ENCODE results near the gene TMEM127. TPM values are rescaled to one million over a fixed set of nuclear protein-coding genes. Genes with fewer than 3 reads are reported as not detected.

Gene TMEM127
- total RNA-seq, 1 donor from 2014 or later = 77.4 TPM

GRCh38 chr2:96267159-96267971, 1.6 kb upstream of the TMEM127 start:
- Histone ChIP-seq H3K27ac (peak overlapping the region; percentile 95), H3K4me1 (peaks cover 39% of the 10 kb centered on the region), H3K36me3 (peaks cover 56% of the 10 kb centered on the region), H3K4me3 (peak overlapping the region; percentile 97), H3K27me3 (ENCODE audit: low read depth) (no peaks in the 10 kb centered on the region), H3K9me3 (no peaks in the 10 kb centered on the region)
- ATAC-seq (no peak), DNase-seq (peak; percentile 66)
- intact Hi-C loops (cut with DNase I) = no loop called here
- TF ChIP-seq CTCF (IDR thresholded peaks at IDR 0.05) = peak; percentile 25

DNA sequence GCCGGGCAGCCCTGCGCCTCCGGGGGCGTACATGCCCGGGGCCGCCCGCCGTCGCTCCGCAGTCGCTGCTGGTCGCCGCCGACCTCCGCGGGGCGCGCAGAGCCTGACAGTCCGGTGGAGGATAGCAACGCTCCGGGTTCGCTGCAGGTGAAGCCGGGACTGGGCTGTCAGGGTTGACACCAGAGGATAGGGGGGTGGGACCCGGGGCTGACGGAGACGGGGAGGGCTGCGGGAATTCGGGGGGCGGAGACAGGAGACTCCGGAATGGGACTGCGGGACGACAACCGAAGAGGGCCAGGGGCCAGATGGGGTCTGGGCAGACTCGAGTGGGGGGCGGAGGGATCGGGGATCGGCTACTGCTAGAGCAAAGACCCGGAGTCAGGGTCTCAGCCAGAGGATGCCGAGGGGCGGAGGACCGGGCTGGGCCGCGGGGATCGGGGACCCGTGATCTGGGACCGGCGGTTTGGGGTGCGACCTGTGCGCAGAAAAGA, 403 bp downstream of the TMEM127 start:
- ATAC-seq (peak; percentile 4 to 56), DNase-seq (peak; percentile 69)
- TF ChIP-seq CTCF (IDR thresholded peaks at IDR 0.05) = no peak
- H3K4me1 ChIP-seq = peaks cover 58% of the 10 kb centered on the region
- H3K9me3 ChIP-seq = no peaks in the 10 kb centered on the region
- intact Hi-C loops (cut with DNase I) = no loop called here
- peaks cover 48% of the 10 kb centered on the region for H3K36me3 ChIP-seq
- peak overlapping the region; percentile 97 for H3K4me3 ChIP-seq
- H3K27me3 ChIP-seq (ENCODE audit: low read depth) = no peaks in the 10 kb centered on the region
- H3K27ac ChIP-seq = peak overlapping the region; percentile 95

DNA sequence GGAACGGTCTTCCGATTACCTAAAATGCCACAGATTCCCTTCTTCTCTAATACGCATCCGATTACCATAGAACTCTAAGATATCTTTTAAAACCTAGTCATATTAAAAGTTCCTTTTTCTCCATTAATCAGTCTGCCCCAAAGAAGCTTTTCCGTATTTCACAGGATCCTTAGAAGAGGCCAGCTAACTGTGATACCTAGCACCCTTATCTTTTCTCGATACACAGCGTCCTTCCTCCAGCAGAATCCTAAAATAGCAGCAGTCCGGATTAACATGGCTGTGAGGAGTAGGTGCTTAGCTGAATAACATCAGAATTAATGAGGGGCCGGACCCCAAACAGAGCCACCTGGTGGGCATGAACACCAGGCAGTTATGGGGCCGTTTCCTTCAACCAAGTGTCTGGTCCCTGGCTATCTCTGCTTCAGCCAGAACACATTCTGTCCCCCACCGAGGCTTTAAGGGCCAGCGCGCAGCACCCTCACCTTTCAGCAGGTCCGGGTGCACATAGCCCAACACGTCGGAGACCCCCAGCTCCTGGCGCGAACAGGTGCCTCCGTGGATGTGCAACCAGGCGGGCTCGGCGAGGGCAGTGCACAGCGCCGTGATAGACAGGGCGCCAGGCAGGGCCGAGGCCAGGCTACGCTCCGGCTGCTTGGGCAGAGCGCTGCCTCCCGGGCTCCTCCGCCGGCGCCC, 995 bp downstream of the TMEM127 start:
- H3K4me3 ChIP-seq = peak overlapping the region; percentile 97
- intact Hi-C loops (cut with DNase I) = no loop called here
- H3K9me3 ChIP-seq = no peaks in the 10 kb centered on the region
- no peaks in the 10 kb centered on the region for H3K27me3 ChIP-seq (ENCODE audit: low read depth)
- peak; percentile 26 for TF ChIP-seq CTCF (IDR thresholded peaks at IDR 0.05)
- peak; percentile 61 for DNase-seq
- ATAC-seq = no peak
- peak overlapping the region; percentile 95 for H3K27ac ChIP-seq
- H3K36me3 ChIP-seq = peaks cover 42% of the 10 kb centered on the region
- H3K4me1 ChIP-seq = peaks cover 64% of the 10 kb centered on the region

- peaks cover 37% of the 10 kb centered on the region for H3K36me3 ChIP-seq
- H3K27ac ChIP-seq = peak overlapping the region; percentile 95
- DNase-seq = no peak
- no peaks in the 10 kb centered on the region for H3K9me3 ChIP-seq
- no peak for TF ChIP-seq CTCF (IDR thresholded peaks at IDR 0.05)
- H3K4me1 ChIP-seq = peaks cover 71% of the 10 kb centered on the region
- intact Hi-C loops (cut with DNase I) = no loop called here
- no peak for ATAC-seq
- H3K27me3 ChIP-seq (ENCODE audit: low read depth) = no peaks in the 10 kb centered on the region
- H3K4me3 ChIP-seq = peak overlapping the region; percentile 97
Measured at GRCh38 chr2:96264086-96264485, 1.7 kb downstream of the TMEM127 start.

- DNase-seq (no peak), ATAC-seq (no peak)
- Histone ChIP-seq H3K9me3 (no peaks in the 10 kb centered on the region), H3K36me3 (peaks cover 30% of the 10 kb centered on the region), H3K27ac (no peak overlapping the region), H3K4me3 (no peak overlapping the region), H3K27me3 (ENCODE audit: low read depth) (no peaks in the 10 kb centered on the region), H3K4me1 (peaks cover 83% of the 10 kb centered on the region)
- intact Hi-C loops (cut with DNase I) = no loop called here
- no peak for TF ChIP-seq CTCF (IDR thresholded peaks at IDR 0.05)
Measured at GRCh38 chr2:96262306-96262705, 3.5 kb downstream of the TMEM127 start.
